CD8-positive, alpha-beta memory T cell (primary cell): ENCODE results near the gene TMEM150A. TPM values are rescaled to one million over a fixed set of nuclear protein-coding genes. Genes with fewer than 3 reads are reported as not detected.
"Not testable (repeated sequence)": the region's sequence is repeated elsewhere in the genome, so short reads cannot be mapped to it uniquely, and the experiment has no call there.

Experiments
- CTCF ChIA-PET: fragments of 350-600 bp; sonication (Branson Sonifier 250); formaldehyde crosslinking; loops from one replicate; lab custom pipeline; 2021; ENCODE audit warnings: antibody characterized with exemption; lab: Charles Lee
- POLR2A ChIA-PET: fragments of 350-600 bp; sonication (Branson Sonifier 250); formaldehyde crosslinking; loops from one replicate; lab custom pipeline; 2021; ENCODE audit warnings: antibody characterized with exemption; lab: Charles Lee
- DNase-seq, 5 donors: peaks; one replicate each; pipeline versions ENCODE4 v3.0.0 to v3.0.0-alpha.2; 2020 to 2022; ENCODE audit warnings: mixed read lengths in 1 of 5
- H3K27ac ChIP-seq: one replicate; pipeline ENCODE4 v1.7.0; 2013; ENCODE audit warnings: low read depth, mild to moderate bottlenecking, low read length, moderate library complexity
- H3K27me3 ChIP-seq: 2 replicates; pipeline ENCODE4 v1.7.0; 2013; ENCODE audit warnings: low read length, mild to moderate bottlenecking; ENCODE audit not compliant: insufficient read depth, poor library complexity, severe bottlenecking
- H3K36me3 ChIP-seq: 2 replicates; pipeline ENCODE4 v1.7.0; 2013; ENCODE audit warnings: mild to moderate bottlenecking, low read length, moderate library complexity; ENCODE audit not compliant: insufficient read depth
- H3K4me1 ChIP-seq: 2 replicates; pipeline ENCODE4 v1.7.0; 2013; ENCODE audit warnings: mild to moderate bottlenecking, low read length, moderate library complexity; ENCODE audit not compliant: insufficient read depth
- H3K4me3 ChIP-seq: 2 replicates; pipeline ENCODE4 v1.7.0; 2013; ENCODE audit warnings: mild to moderate bottlenecking, low read length
- H3K9me3 ChIP-seq: 2 replicates; pipeline ENCODE4 v1.7.0; 2013; ENCODE audit warnings: mild to moderate bottlenecking, low read length
- H3K27ac Mint-ChIP-seq, 8 donors: one replicate each; pipeline ENCODE4 v1.8.0; 2020 to 2021; ENCODE audit warnings: mixed read lengths in 8 of 8, mild to moderate bottlenecking in 6 of 8, inconsistent platforms in 3 of 8, moderate library complexity in 3 of 8
- H3K27me3 Mint-ChIP-seq, 2 donors: one replicate each; pipeline ENCODE4 v1.8.0; 2020 to 2021; ENCODE audit warnings: mixed read lengths in 2 of 2, mild to moderate bottlenecking in 1 of 2, moderate library complexity in 1 of 2
- H3K36me3 Mint-ChIP-seq, 3 donors: one replicate each; pipeline ENCODE4 v1.8.0; 2020 to 2021; ENCODE audit warnings: mixed read lengths in 3 of 3, inconsistent platforms in 1 of 3, mild to moderate bottlenecking in 1 of 3
- H3K4me1 Mint-ChIP-seq, 3 donors: one replicate each; pipeline ENCODE4 v1.8.0; 2020 to 2021; ENCODE audit warnings: mixed read lengths in 3 of 3, inconsistent platforms in 1 of 3, mild to moderate bottlenecking in 1 of 3
- H3K4me3 Mint-ChIP-seq, 7 donors: one replicate each; pipeline ENCODE4 v1.8.0; 2020 to 2021; ENCODE audit warnings: mixed read lengths in 7 of 7, mild to moderate bottlenecking in 6 of 7, moderate library complexity in 4 of 7, inconsistent platforms in 2 of 7
- H3K9me3 Mint-ChIP-seq, 5 donors: one replicate each; pipeline ENCODE4 v1.8.0; 2020 to 2022; ENCODE audit warnings: mixed read lengths in 5 of 5, mild to moderate bottlenecking in 3 of 5, moderate library complexity in 2 of 5, inconsistent platforms in 1 of 5
- polyA plus RNA-seq: library from polyadenylated mRNA; unstranded; fragments of 300-500 nt; fragmentation: Illumina TruSeq; gene quantifications from one replicate; pipeline ENCODE4 v1.2.3, GENCODE V29; 2021
- total RNA-seq, 2 experiments: library from RNA; stranded (reverse); gene quantifications; one replicate each; pipeline ENCODE4 v1.2.3, GENCODE V29; 2021

The TMEM150A gene
- total and polyA plus RNA-seq, 3 experiments from 2014 or later, result 6.3 to 13.2 (median 7.6) TPM

- H3K27me3 Mint-ChIP-seq, H3K4me3 ChIP-seq, H3K9me3 Mint-ChIP-seq, H3K27ac ChIP-seq, H3K27me3 ChIP-seq, H3K9me3 ChIP-seq, DNase-seq: not testable (repeated sequence)
- Mint-ChIP-seq H3K27ac (peak overlapping the region in 2 of 8 donors; percentile 26 to 77), H3K4me3 (peak overlapping the region in 5 of 7 donors; percentile 43 to 91 (median 87)), H3K4me1 (peaks cover 27 to 73% (median 51%) of the 10 kb centered on the region in 3 donors), H3K36me3 (peaks cover 0 to 40% (median 8%) of the 10 kb centered on the region in 3 donors)
- POLR2A ChIA-PET, result interaction anchor here (0.5 to 2.6 kb wide), 4 partner anchors 8 to 27 kb away, joined by 4 to 11 read pairs (median 9); partner anchors contain the start of genes C2orf68, RNF181 and VAMP8
- peaks cover 16% of the 10 kb centered on the region for H3K36me3 ChIP-seq
- CTCF ChIA-PET, result interaction anchor here (1.1 to 1.6 kb wide), 3 partner anchors 10 to 52 kb away, joined by 3 to 4 read pairs (median 4); no protein-coding TSS in a partner anchor
- H3K4me1 ChIP-seq, result peaks cover 24% of the 10 kb centered on the region
These were observed 1.6 kb upstream of the TMEM150A start for GRCh38 chr2:85604133-85604444.

- no peaks in the 10 kb centered on the region for H3K27me3 ChIP-seq
- peak overlapping the region; percentile 96 for H3K4me3 ChIP-seq
- H3K36me3 ChIP-seq, result peaks cover 8% of the 10 kb centered on the region
- Mint-ChIP-seq H3K36me3 (peaks cover 0 to 39% (median 2%) of the 10 kb centered on the region in 3 donors), H3K4me3 (peak overlapping the region; percentile 80 to 93 (median 86)), H3K4me1 (peaks cover 26 to 68% (median 39%) of the 10 kb centered on the region in 3 donors), H3K27me3 (no peaks in the 10 kb centered on the region), H3K27ac (peak overlapping the region; percentile 58 to 96 (median 84)), H3K9me3 (no peaks in the 10 kb centered on the region)
- H3K4me1 ChIP-seq, result peaks cover 27% of the 10 kb centered on the region
- CTCF ChIA-PET, result interaction anchor here (0.8 to 1.5 kb wide), 3 partner anchors 9 to 24 kb away, joined by 3 to 5 read pairs (median 4); partner anchors contain the start of gene VAMP8
- no peaks in the 10 kb centered on the region for H3K9me3 ChIP-seq
- H3K27ac ChIP-seq, result peak overlapping the region; percentile 43
- peak in 1 of 5 donors; percentile 47 for DNase-seq
- POLR2A ChIA-PET, result interaction anchor here (0.6 to 2.4 kb wide), 2 partner anchors 10 to 113 kb away, joined by 4 to 11 read pairs; partner anchors contain the start of gene C2orf68
These were observed 575 bp downstream of the TMEM150A start for GRCh38 chr2:85601771-85602475.

GRCh38 chr2:85600951-85601770 lies 1.3 kb downstream of the TMEM150A start:
- DNase-seq, result peak in 1 of 5 donors; percentile 42
- H3K27ac ChIP-seq, result peak overlapping the region; percentile 43
- H3K36me3 ChIP-seq, result peaks cover 10% of the 10 kb centered on the region
- ChIA-PET CTCF (interaction anchor here (1.5 kb wide), 1 partner anchor 9 kb away, joined by 3 read pairs; no protein-coding TSS in a partner anchor), POLR2A (interaction anchor here (0.6 kb wide), 1 partner anchor 113 kb away, joined by 4 read pairs; no protein-coding TSS in a partner anchor)
- H3K4me1 ChIP-seq, result peaks cover 35% of the 10 kb centered on the region
- peak overlapping the region; percentile 29 to 94 (median 84) for H3K27ac Mint-ChIP-seq
- no peaks in the 10 kb centered on the region for H3K27me3 Mint-ChIP-seq
- no peaks in the 10 kb centered on the region for H3K9me3 ChIP-seq
- no peak overlapping the region for H3K4me3 ChIP-seq
- H3K4me3 Mint-ChIP-seq, result peak overlapping the region; percentile 80 to 93 (median 86)
- H3K9me3 Mint-ChIP-seq, result no peaks in the 10 kb centered on the region
- peaks cover 33 to 71% (median 42%) of the 10 kb centered on the region in 3 donors for H3K4me1 Mint-ChIP-seq
- no peaks in the 10 kb centered on the region for H3K27me3 ChIP-seq
- H3K36me3 Mint-ChIP-seq, result peaks cover 0 to 37% (median 2%) of the 10 kb centered on the region in 3 donors

GRCh38 chr2:85600235-85600575 lies 2.3 kb downstream of the TMEM150A start:
- H3K4me3 Mint-ChIP-seq, result peak overlapping the region in 2 of 7 donors; percentile 88 to 89

GRCh38 chr2:85599468-85600234 lies 2.8 kb downstream of the TMEM150A start:
- H3K36me3 ChIP-seq, result peaks cover 10% of the 10 kb centered on the region
- H3K9me3 Mint-ChIP-seq, result no peaks in the 10 kb centered on the region
- peaks cover 40% of the 10 kb centered on the region for H3K4me1 ChIP-seq
- H3K4me3 Mint-ChIP-seq, result peak overlapping the region in 2 of 7 donors; percentile 36 to 88
- H3K27ac ChIP-seq, result no peak overlapping the region
- no peaks in the 10 kb centered on the region for H3K9me3 ChIP-seq
- H3K36me3 Mint-ChIP-seq, result peaks cover 0 to 41% (median 2%) of the 10 kb centered on the region in 3 donors
- no peak for DNase-seq
- H3K4me3 ChIP-seq, result no peak overlapping the region
- no peaks in the 10 kb centered on the region for H3K27me3 ChIP-seq
- H3K4me1 Mint-ChIP-seq, result peaks cover 38 to 74% (median 44%) of the 10 kb centered on the region in 3 donors
- H3K27me3 Mint-ChIP-seq, result no peaks in the 10 kb centered on the region
- peak overlapping the region in 3 of 8 donors; percentile 22 to 85 (median 48) for H3K27ac Mint-ChIP-seq
- ChIA-PET POLR2A (no interaction called here), CTCF (interaction anchor here (1.6 kb wide), 2 partner anchors 38 to 48 kb away, joined by 3 read pairs; partner anchors contain the start of gene GGCX)

More at GRCh38 chr2:85600235-85600575, 2.3 kb downstream of the TMEM150A start:
- peaks cover 37 to 74% (median 44%) of the 10 kb centered on the region in 3 donors for H3K4me1 Mint-ChIP-seq
- Histone ChIP-seq H3K9me3 (no peaks in the 10 kb centered on the region), H3K4me3 (no peak overlapping the region), H3K36me3 (peaks cover 10% of the 10 kb centered on the region), H3K27me3 (no peaks in the 10 kb centered on the region), H3K27ac (no peak overlapping the region), H3K4me1 (peaks cover 37% of the 10 kb centered on the region)
- H3K36me3 Mint-ChIP-seq, result peaks cover 0 to 43% (median 2%) of the 10 kb centered on the region in 3 donors
- H3K27me3 Mint-ChIP-seq, result no peaks in the 10 kb centered on the region
- ChIA-PET CTCF (interaction anchor here (1.6 kb wide), 2 partner anchors 39 to 48 kb away, joined by 3 read pairs; partner anchors contain the start of gene GGCX), POLR2A (no interaction called here)
- H3K27ac Mint-ChIP-seq, result peak overlapping the region in 5 of 8 donors; percentile 17 to 83 (median 55)
- no peaks in the 10 kb centered on the region for H3K9me3 Mint-ChIP-seq
- DNase-seq, result no peak

GRCh38 chr2:85598594-85599340 lies 3.7 kb downstream of the TMEM150A start:
- POLR2A ChIA-PET, result no interaction called here

More at GRCh38 chr2:85598594-85599340, 3.7 kb downstream of the TMEM150A start:
- peaks cover 41 to 75% (median 48%) of the 10 kb centered on the region in 3 donors for H3K4me1 Mint-ChIP-seq
- no peak overlapping the region for H3K4me3 ChIP-seq
- H3K27me3 Mint-ChIP-seq, result no peaks in the 10 kb centered on the region
- H3K36me3 ChIP-seq, result peaks cover 10% of the 10 kb centered on the region
- CTCF ChIA-PET, result interaction anchor here (1.6 kb wide), 2 partner anchors 37 to 47 kb away, joined by 3 read pairs; partner anchors contain the start of gene GGCX
- peak overlapping the region in 4 of 8 donors; percentile 34 to 93 (median 45) for H3K27ac Mint-ChIP-seq
- H3K9me3 Mint-ChIP-seq, result no peaks in the 10 kb centered on the region
- peaks cover 37% of the 10 kb centered on the region for H3K4me1 ChIP-seq
- no peak overlapping the region for H3K27ac ChIP-seq
- peaks cover 0 to 41% (median 2%) of the 10 kb centered on the region in 3 donors for H3K36me3 Mint-ChIP-seq
- no peak for DNase-seq
- H3K27me3 ChIP-seq, result no peaks in the 10 kb centered on the region
- H3K4me3 Mint-ChIP-seq, result peak overlapping the region in 1 of 7 donors; percentile 88
- no peaks in the 10 kb centered on the region for H3K9me3 ChIP-seq
